ENCODE results near the gene BAIAP2L1. TPM values are rescaled to one million over a fixed set of nuclear protein-coding genes. Genes with fewer than 3 reads are reported as not detected.
A peak's percentile ranks its signal among the peaks of the same experiment; 100 is the strongest.

Gene BAIAP2L1
- total and polyA plus RNA-seq, 9 of the 15 experiments (the other 6 are each of a cell fraction or from before 2014, with no cell fraction given) = 4.2 to 29.8 (median 15.5) TPM

- TF ChIP-seq SMARCC2 (IDR thresholded peaks at IDR 0.05; ENCODE audit: low read depth) (no peak), SMARCE1 (IDR thresholded peaks at IDR 0.05) (no peak), TAF15 (IDR thresholded peaks at IDR 0.05; ENCODE audit: low read depth, low read length) (no peak), ZNF175 (CRISPR knock-in tag; IDR thresholded peaks at IDR 0.05; ENCODE audit: low read depth) (no peak), E2F1 (CRISPR knock-in tag; IDR thresholded peaks at IDR 0.05) (peak; percentile 88), CTCFL (IDR thresholded peaks at IDR 0.05; ENCODE audit: borderline replicate concordance, insufficient read depth, low read depth, low read length, poor library complexity, severe bottlenecking) (no peak), SMAD1 (IDR thresholded peaks at IDR 0.05; ENCODE audit: low read depth, low read length, partially characterized antibody) (no peak), PKNOX1 (IDR thresholded peaks at IDR 0.05) (no peak), DACH1 (IDR thresholded peaks at IDR 0.05; ENCODE audit: partially characterized antibody) (no peak), NR2C1 (IDR thresholded peaks at IDR 0.05) (no peak), NR2C1 (tag; IDR thresholded peaks at IDR 0.05) (no peak), SAP30 (IDR thresholded peaks at IDR 0.05; ENCODE audit: borderline replicate concordance, insufficient read depth, low read depth, low read length, poor library complexity, severe bottlenecking) (no peak), ZSCAN29 (IDR thresholded peaks at IDR 0.05) (no peak), ZNF253 (CRISPR knock-in tag; conservative IDR thresholded peaks at IDR 0.05) (no peak), SIX5 (IDR thresholded peaks at IDR 0.05; ENCODE audit: borderline replicate concordance in 1 of 2, insufficient read depth in 1 of 2, low read depth in 1 of 2, low read length in 2 of 2) (no peak), POLR3A (IDR thresholded peaks at IDR 0.05; ENCODE audit: borderline replicate concordance, extremely low read depth, insufficient read depth, insufficient read length) (no peak), KDM5B (IDR thresholded peaks at IDR 0.05; ENCODE audit: insufficient replicate concordance, low read depth, low read length) (peak; percentile 40), GABPB1 (CRISPR knock-in tag; IDR thresholded peaks at IDR 0.05) (0 out of 2 replicates have a peak, but pooled peaks have one; percentile 46), THRAP3 (IDR thresholded peaks at IDR 0.05; ENCODE audit: borderline replicate concordance) (no peak), SMARCA4 (IDR thresholded peaks at IDR 0.05) (no peak), ZNF668 (CRISPR knock-in tag; IDR thresholded peaks at IDR 0.05) (no peak), RBM22 (IDR thresholded peaks at IDR 0.05; ENCODE audit: low read depth, low read length, poor library complexity, severe bottlenecking) (no peak), ETV6 (IDR thresholded peaks at IDR 0.05; ENCODE audit: borderline replicate concordance in 1 of 2, low read depth in 2 of 2, low read length in 1 of 2) (no peak), ETV6 (CRISPR knock-in tag; IDR thresholded peaks at IDR 0.05; ENCODE audit: borderline replicate concordance) (peak; percentile 89; the same call in 1 of the 2 replicates), SPI1 (IDR thresholded peaks at IDR 0.05; ENCODE audit: borderline replicate concordance, low read depth, low read length) (no peak)
Observed at GRCh38 chr7:98400542-98401340, at the start of gene BAIAP2L1 (continued).
